Measurements from ENCODE around the gene PPP1R9A. TPM values are rescaled to one million over a fixed set of nuclear protein-coding genes. Genes with fewer than 3 reads are reported as not detected.

The PPP1R9A gene
- total and polyA plus RNA-seq, 8 donors = 18.7 to 28.6 (median 24.3) TPM

DNA sequence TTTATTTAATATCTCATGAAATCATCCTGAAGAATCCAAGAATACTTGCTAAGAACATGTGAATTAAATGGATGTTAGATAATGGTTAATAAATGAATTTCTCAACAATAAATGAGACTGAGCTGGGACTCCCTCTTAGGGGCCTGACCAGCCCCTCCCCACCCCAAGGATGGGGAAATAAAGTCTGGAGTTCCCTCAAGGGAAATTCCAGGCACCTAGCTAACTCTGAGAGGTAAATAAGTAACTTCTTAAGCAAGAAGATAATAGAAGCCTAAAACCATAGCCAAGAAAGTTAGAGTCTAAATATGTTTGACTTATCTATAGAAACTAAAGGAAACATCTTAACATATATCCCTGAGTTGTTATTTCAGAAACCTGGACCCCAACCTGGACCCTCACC, 32.2 kb upstream of the PPP1R9A start:
- intact Hi-C loops (cut with DNase I) = no loop called here
- Histone ChIP-seq H3K36me3 (no peaks in the 10 kb centered on the region), H3K4me3 (no peak overlapping the region), H3K9me3 (peaks cover 0 to 14% of the 10 kb centered on the region in 2 donors), H3K27ac (no peak overlapping the region), H3K27me3 (no peaks in the 10 kb centered on the region), H3K4me1 (no peaks in the 10 kb centered on the region)
- DNase-seq (no peak), ATAC-seq (no peak)
- TF ChIP-seq, protein P1, sequence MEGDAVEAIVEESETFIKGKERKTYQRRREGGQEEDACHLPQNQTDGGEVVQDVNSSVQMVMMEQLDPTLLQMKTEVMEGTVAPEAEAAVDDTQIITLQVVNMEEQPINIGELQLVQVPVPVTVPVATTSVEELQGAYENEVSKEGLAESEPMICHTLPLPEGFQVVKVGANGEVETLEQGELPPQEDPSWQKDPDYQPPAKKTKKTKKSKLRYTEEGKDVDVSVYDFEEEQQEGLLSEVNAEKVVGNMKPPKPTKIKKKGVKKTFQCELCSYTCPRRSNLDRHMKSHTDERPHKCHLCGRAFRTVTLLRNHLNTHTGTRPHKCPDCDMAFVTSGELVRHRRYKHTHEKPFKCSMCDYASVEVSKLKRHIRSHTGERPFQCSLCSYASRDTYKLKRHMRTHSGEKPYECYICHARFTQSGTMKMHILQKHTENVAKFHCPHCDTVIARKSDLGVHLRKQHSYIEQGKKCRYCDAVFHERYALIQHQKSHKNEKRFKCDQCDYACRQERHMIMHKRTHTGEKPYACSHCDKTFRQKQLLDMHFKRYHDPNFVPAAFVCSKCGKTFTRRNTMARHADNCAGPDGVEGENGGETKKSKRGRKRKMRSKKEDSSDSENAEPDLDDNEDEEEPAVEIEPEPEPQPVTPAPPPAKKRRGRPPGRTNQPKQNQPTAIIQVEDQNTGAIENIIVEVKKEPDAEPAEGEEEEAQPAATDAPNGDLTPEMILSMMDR (IDR thresholded peaks at IDR 0.05) = no peak

- intact Hi-C loops (cut with DNase I) = no loop called here
- Histone ChIP-seq H3K36me3 (no peaks in the 10 kb centered on the region), H3K9me3 (peaks cover 0 to 14% of the 10 kb centered on the region in 2 donors), H3K4me1 (no peaks in the 10 kb centered on the region), H3K27me3 (no peaks in the 10 kb centered on the region), H3K4me3 (no peak overlapping the region), H3K27ac (no peak overlapping the region)
- ATAC-seq (no peak), DNase-seq (no peak)
- TF ChIP-seq, protein P1 (IDR thresholded peaks at IDR 0.05) = no peak
Observed at GRCh38 chr7:94877731-94878670, 29.4 kb upstream of the PPP1R9A start.

GRCh38 chr7:94882891-94883290, 24.5 kb upstream of the PPP1R9A start:
- TF ChIP-seq, protein P1 (IDR thresholded peaks at IDR 0.05) = no peak
- ATAC-seq (no peak), DNase-seq (no peak)
- Histone ChIP-seq H3K9me3 (peaks cover 0 to 6% of the 10 kb centered on the region in 2 donors), H3K27me3 (no peaks in the 10 kb centered on the region), H3K27ac (no peak overlapping the region), H3K4me3 (no peak overlapping the region), H3K36me3 (no peaks in the 10 kb centered on the region), H3K4me1 (no peaks in the 10 kb centered on the region)
- intact Hi-C loops (cut with DNase I) = no loop called here

DNA sequence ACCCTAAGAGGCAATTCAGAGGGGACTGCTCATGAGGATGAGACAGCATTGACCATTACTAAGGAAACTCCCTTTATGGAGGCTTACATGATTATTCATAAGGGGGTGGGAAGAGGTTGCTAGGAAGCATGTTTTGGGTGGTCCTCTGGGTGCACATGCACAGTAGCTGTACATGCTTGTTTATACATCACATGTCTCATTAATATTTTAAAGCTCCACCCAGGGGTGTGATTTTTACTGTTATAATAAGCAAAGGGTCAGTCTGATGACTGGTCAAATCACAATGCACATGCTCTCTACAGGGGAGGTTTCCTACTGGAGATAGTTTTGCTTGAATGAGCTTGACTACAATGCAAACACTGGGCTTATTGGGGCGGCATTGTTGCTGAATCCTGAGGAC, 23.8 kb upstream of the PPP1R9A start:
- intact Hi-C loops (cut with DNase I) = no loop called here
- ATAC-seq (no peak), DNase-seq (no peak)
- Histone ChIP-seq H3K4me3 (no peak overlapping the region), H3K36me3 (no peaks in the 10 kb centered on the region), H3K4me1 (no peaks in the 10 kb centered on the region), H3K27me3 (no peaks in the 10 kb centered on the region), H3K27ac (no peak overlapping the region), H3K9me3 (peaks cover 0 to 2% of the 10 kb centered on the region in 2 donors)
- TF ChIP-seq, protein P1 (IDR thresholded peaks at IDR 0.05) = no peak

- Histone ChIP-seq H3K9me3 (no peaks in the 10 kb centered on the region), H3K27ac (no peak overlapping the region), H3K36me3 (no peaks in the 10 kb centered on the region), H3K27me3 (no peaks in the 10 kb centered on the region), H3K4me1 (no peaks in the 10 kb centered on the region), H3K4me3 (no peak overlapping the region)
- TF ChIP-seq, protein P1 (IDR thresholded peaks at IDR 0.05) = peak in 1 of 2 donors; percentile 13
- DNase-seq (peak in 1 of 4 donors; percentile 32), ATAC-seq (peak; percentile 45)
- intact Hi-C loops (cut with DNase I) = no loop called here
Observed at GRCh38 chr7:94888551-94888950, 18.8 kb upstream of the PPP1R9A start.
